Right lung (tissue), 5 donors: ENCODE measurements around the gene VPS9D1. TPM values are rescaled to one million over a fixed set of nuclear protein-coding genes. Genes with fewer than 3 reads are reported as not detected.
"Not testable (repeated sequence)": the region's sequence is repeated elsewhere in the genome, so short reads cannot be mapped to it uniquely, and the experiment has no call there.

Experiments used
- DNase-seq, 2 donors: peaks; one replicate each; pipeline ENCODE4 v3.0.0-alpha.2; 2013
- polyA plus RNA-seq, 5 donors: library from polyadenylated mRNA; unstranded; fragments of 120-200 nt; gene quantifications; one replicate each; pipeline versions ENCODE4 v1.2.1 to v1.2.3, GENCODE V29; 2013; ENCODE audit warnings: inconsistent platforms in 1 of 5, low replicate concordance in 1 of 5; ENCODE audit not compliant: insufficient read length in 5 of 5, insufficient read depth in 1 of 5

The VPS9D1 gene
- polyA plus RNA-seq, 5 donors: 7.7 to 17.1 (median 11.1) TPM

- DNase-seq: no peak
Observed at GRCh38 chr16:89695086-89695874, 25.4 kb downstream of the VPS9D1 start.

GRCh38 chr16:89694784-89695085 lies 26.0 kb downstream of the VPS9D1 start:
- not testable (repeated sequence) for DNase-seq

- no peak for DNase-seq
Observed at GRCh38 chr16:89693931-89694783, 26.5 kb downstream of the VPS9D1 start.

- no peak for DNase-seq
Observed at GRCh38 chr16:89693289-89693731, 27.4 kb downstream of the VPS9D1 start.

- no peak for DNase-seq
Observed at GRCh38 chr16:89691986-89692569, 28.6 kb downstream of the VPS9D1 start.

GRCh38 chr16:89691231-89691985 lies 29.3 kb downstream of the VPS9D1 start:
- DNase-seq: no peak

GRCh38 chr16:89690392-89690901 lies 30.3 kb downstream of the VPS9D1 start:
- DNase-seq: no peak

- not testable (repeated sequence) for DNase-seq
Observed at GRCh38 chr16:89689621-89690020, 31.1 kb downstream of the VPS9D1 start.

GRCh38 chr16:89689142-89689541 lies 31.6 kb downstream of the VPS9D1 start:
- no peak for DNase-seq

- DNase-seq: no peak
Observed at GRCh38 chr16:89688395-89688794, 32.3 kb downstream of the VPS9D1 start.

GRCh38 chr16:89687092-89687940 lies 33.4 kb downstream of the VPS9D1 start:
- no peak for DNase-seq

GRCh38 chr16:89686520-89687091 lies 34.1 kb downstream of the VPS9D1 start, which contains the start of gene CDK10:
TSS of gene CDK10 (plus strand) at chr16:89686689. CDS start at chr16:89686711, 22 bp downstream.
- DNase-seq: peak; percentile 94 to 96

GRCh38 chr16:89685916-89686315 lies 34.8 kb downstream of the VPS9D1 start:
- DNase-seq: no peak

- no peak for DNase-seq
Observed at GRCh38 chr16:89678258-89678657, 42.4 kb downstream of the VPS9D1 start.

GRCh38 chr16:89672177-89672941 lies 48.3 kb downstream of the VPS9D1 start:
- DNase-seq: no peak

- DNase-seq: not testable (repeated sequence)
Observed at GRCh38 chr16:89671565-89671964, 49.1 kb downstream of the VPS9D1 start.

- no peak for DNase-seq
Observed at GRCh38 chr16:89670496-89671431, 49.9 kb downstream of the VPS9D1 start.

- DNase-seq: no peak
Observed at GRCh38 chr16:89669755-89670154, 50.9 kb downstream of the VPS9D1 start.
